Measurements from ENCODE around the gene ZNF420.
"Not testable (repeated sequence)": the region's sequence is repeated elsewhere in the genome, so short reads cannot be mapped to it uniquely, and the experiment has no call there.

ZNF420 gene

GRCh38 chr19:37074819-37075362 lies 3.3 kb upstream of the ZNF420 start:
- Histone ChIP-seq H3K9me3 (ENCODE audit: control insufficient read depth, insufficient read depth, low read length) (peaks cover 9% of the 10 kb centered on the region; the same call in 1 of the 2 replicates), H4K20me1 (ENCODE audit: control insufficient read depth, insufficient read depth, low read depth, low read length) (no peaks in the 10 kb centered on the region), H3K79me2 (ENCODE audit: control insufficient read depth, low read length) (peaks cover 13% of the 10 kb centered on the region), H3K4me2 (ENCODE audit: low read length) (no peak overlapping the region), H3K36me3 (ENCODE audit: control insufficient read depth, low read length) (no peaks in the 10 kb centered on the region), H3K27me3 (ENCODE audit: control insufficient read depth, low read length) (no peaks in the 10 kb centered on the region), H3K27ac (ENCODE audit: low read depth, low read length) (no peak overlapping the region), H3F3A (ENCODE audit: control insufficient read depth, insufficient read depth) (no peaks in the 10 kb centered on the region), H3K4me1 (ENCODE audit: control insufficient read depth, low read length) (peaks cover 15% of the 10 kb centered on the region), H3K4me3 (ENCODE audit: low read length) (no peak overlapping the region), H3K9me2 (replicated peaks; ENCODE audit: control insufficient read depth, low read length) (no peaks in the 10 kb centered on the region)
- TF ChIP-seq EZH2phosphoT487 (IDR thresholded peaks at IDR 0.05; ENCODE audit: borderline replicate concordance, low read length) = no peak
- no peak for TF ChIP-seq CTCF (IDR thresholded peaks at IDR 0.05; ENCODE audit: low read depth, low read length, poor library complexity, severe bottlenecking)

- H3K4me2 ChIP-seq (ENCODE audit: low read length); H3K27me3 ChIP-seq (ENCODE audit: control insufficient read depth, low read length); H3F3A ChIP-seq (ENCODE audit: control insufficient read depth, insufficient read depth); H3K27ac ChIP-seq (ENCODE audit: low read depth, low read length); H3K9me3 ChIP-seq (ENCODE audit: control insufficient read depth, insufficient read depth, low read length); H3K4me3 ChIP-seq (ENCODE audit: low read length); H3K36me3 ChIP-seq (ENCODE audit: control insufficient read depth, low read length); H3K9me2 ChIP-seq (replicated peaks; ENCODE audit: control insufficient read depth, low read length); H4K20me1 ChIP-seq (ENCODE audit: control insufficient read depth, insufficient read depth, low read depth, low read length): not testable (repeated sequence)
- peaks cover 15% of the 10 kb centered on the region for H3K4me1 ChIP-seq (ENCODE audit: control insufficient read depth, low read length)
- peaks cover 15% of the 10 kb centered on the region for H3K79me2 ChIP-seq (ENCODE audit: control insufficient read depth, low read length)
Observed at GRCh38 chr19:37076524-37076923, 1.7 kb upstream of the ZNF420 start.

DNA sequence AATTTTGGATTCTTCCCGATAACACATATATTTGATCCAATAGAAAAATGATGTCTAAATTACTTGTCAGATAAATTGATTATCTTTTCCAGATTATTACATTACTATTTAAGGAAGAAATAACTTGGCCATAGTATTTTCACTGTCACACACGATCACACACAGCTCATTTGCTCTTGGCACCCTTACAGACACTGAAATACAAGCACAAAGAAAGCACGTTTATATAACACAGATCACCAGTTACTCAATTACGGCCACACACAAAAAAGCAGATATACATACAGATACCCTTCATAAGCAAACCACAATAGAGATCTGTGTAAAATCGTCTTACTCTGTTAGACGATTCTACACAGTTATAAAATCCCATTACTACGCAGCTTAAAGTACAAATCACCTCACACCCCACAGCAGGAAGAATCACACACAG lies 716 bp upstream of the ZNF420 start:
- Histone ChIP-seq H3K4me3 (ENCODE audit: low read length) (peak overlapping the region; percentile 83), H3F3A (ENCODE audit: control insufficient read depth, insufficient read depth) (no peaks in the 10 kb centered on the region), H3K4me1 (ENCODE audit: control insufficient read depth, low read length) (peaks cover 15% of the 10 kb centered on the region), H4K20me1 (ENCODE audit: control insufficient read depth, insufficient read depth, low read depth, low read length) (no peaks in the 10 kb centered on the region), H3K4me2 (ENCODE audit: low read length) (peak overlapping the region; percentile 83), H3K36me3 (ENCODE audit: control insufficient read depth, low read length) (no peaks in the 10 kb centered on the region), H3K9me2 (replicated peaks; ENCODE audit: control insufficient read depth, low read length) (no peaks in the 10 kb centered on the region), H3K27ac (ENCODE audit: low read depth, low read length) (peak overlapping the region; percentile 15; the same call in 1 of the 2 replicates), H3K79me2 (ENCODE audit: control insufficient read depth, low read length) (peaks cover 15% of the 10 kb centered on the region), H3K9me3 (ENCODE audit: control insufficient read depth, insufficient read depth, low read length) (peaks cover 12% of the 10 kb centered on the region; the same call in 1 of the 2 replicates), H3K27me3 (ENCODE audit: control insufficient read depth, low read length) (no peaks in the 10 kb centered on the region)
- no peak for TF ChIP-seq CTCF (IDR thresholded peaks at IDR 0.05; ENCODE audit: low read depth, low read length, poor library complexity, severe bottlenecking)
- TF ChIP-seq EZH2phosphoT487 (IDR thresholded peaks at IDR 0.05; ENCODE audit: borderline replicate concordance, low read length) = no peak

DNA sequence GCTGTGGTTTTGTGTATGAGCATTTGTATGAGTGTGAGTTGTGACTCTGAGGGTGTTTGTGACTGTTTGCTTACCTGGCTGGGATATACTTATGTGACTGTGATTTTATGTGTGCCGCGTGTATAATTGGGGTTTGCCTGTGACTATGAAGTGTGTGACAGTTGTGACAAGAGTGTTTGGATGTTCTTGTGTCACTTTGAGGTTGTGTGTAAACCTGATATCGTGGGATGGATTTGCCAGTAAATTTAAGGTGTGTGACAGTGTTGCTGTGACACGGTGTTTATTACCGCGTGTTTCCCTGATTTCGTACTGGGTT lies 442 bp downstream of the ZNF420 start:
- Histone ChIP-seq H3F3A (ENCODE audit: control insufficient read depth, insufficient read depth) (no peaks in the 10 kb centered on the region), H4K20me1 (ENCODE audit: control insufficient read depth, insufficient read depth, low read depth, low read length) (no peaks in the 10 kb centered on the region), H3K27me3 (ENCODE audit: control insufficient read depth, low read length) (no peaks in the 10 kb centered on the region), H3K9me3 (ENCODE audit: control insufficient read depth, insufficient read depth, low read length) (peaks cover 16% of the 10 kb centered on the region; the same call in 1 of the 2 replicates), H3K4me3 (ENCODE audit: low read length) (peak overlapping the region; percentile 83), H3K79me2 (ENCODE audit: control insufficient read depth, low read length) (peaks cover 15% of the 10 kb centered on the region), H3K27ac (ENCODE audit: low read depth, low read length) (no peak overlapping the region), H3K36me3 (ENCODE audit: control insufficient read depth, low read length) (no peaks in the 10 kb centered on the region), H3K4me1 (ENCODE audit: control insufficient read depth, low read length) (peaks cover 15% of the 10 kb centered on the region), H3K9me2 (replicated peaks; ENCODE audit: control insufficient read depth, low read length) (no peaks in the 10 kb centered on the region), H3K4me2 (ENCODE audit: low read length) (peak overlapping the region; percentile 83)
- TF ChIP-seq EZH2phosphoT487 (IDR thresholded peaks at IDR 0.05; ENCODE audit: borderline replicate concordance, low read length) (no peak), CTCF (IDR thresholded peaks at IDR 0.05; ENCODE audit: low read depth, low read length, poor library complexity, severe bottlenecking) (no peak)

All from DOHH2 (cell line).